Brain microvascular endothelial cell (primary cell): Measurements from ENCODE around the gene PTPRM.

Experiments used
- DNase-seq: peaks from one replicate; pipeline ENCODE4 v3.0.0-alpha.2; 2020
- H3K27ac ChIP-seq: fragments of 250-450 bp; sonication (Bioruptor Pico); 2 replicates; pipeline ENCODE4 v1.5.1; 2020; ENCODE audit warnings: mild to moderate bottlenecking, moderate library complexity
- H3K27me3 ChIP-seq: fragments of 250-450 bp; sonication (Bioruptor Pico); replicated peaks from 2 replicates; pipeline ENCODE4 v1.5.1; 2020; ENCODE audit warnings: mild to moderate bottlenecking
- H3K36me3 ChIP-seq: fragments of 250-450 bp; sonication (Bioruptor Pico); replicated peaks from 2 replicates; pipeline ENCODE4 v1.5.1; 2020; ENCODE audit warnings: mild to moderate bottlenecking
- H3K4me3 ChIP-seq: 2 replicates; pipeline ENCODE4 v1.5.1; 2011; ENCODE audit warnings: low read depth, mild to moderate bottlenecking, control low read depth, low read length, moderate library complexity
- CTCF ChIP-seq: IDR thresholded peaks from 2 replicates; pipeline ENCODE4 v1.5.1; 2011; ENCODE audit warnings: low read depth, mild to moderate bottlenecking, moderate library complexity, low read length, control low read depth, inconsistent platforms; ENCODE audit errors: missing control alignments
- in situ Hi-C: cut with HindIII; loops from 2 replicates; pipeline ENCODE4 v1.10.0; 2017; ENCODE audit warnings: low sequenced_read_pairs, low pct_ligation_motif_present

The PTPRM gene

GRCh38 chr18:8045160-8045883 is 478.2 kb downstream of the PTPRM start:
- Histone ChIP-seq H3K27ac (no peak overlapping the region), H3K4me3 (no peak overlapping the region), H3K36me3 (no peaks in the 10 kb centered on the region), H3K27me3 (no peaks in the 10 kb centered on the region)
- no peak for DNase-seq
- no peak for TF ChIP-seq CTCF
- in situ Hi-C loops, result no loop called here

- no peak for DNase-seq
- no peak for TF ChIP-seq CTCF
- Histone ChIP-seq H3K27me3 (no peaks in the 10 kb centered on the region), H3K4me3 (no peak overlapping the region), H3K36me3 (no peaks in the 10 kb centered on the region), H3K27ac (no peak overlapping the region)
- in situ Hi-C loops, result no loop called here
Observed at GRCh38 chr18:8045884-8046281, 478.8 kb downstream of the PTPRM start.

DNA sequence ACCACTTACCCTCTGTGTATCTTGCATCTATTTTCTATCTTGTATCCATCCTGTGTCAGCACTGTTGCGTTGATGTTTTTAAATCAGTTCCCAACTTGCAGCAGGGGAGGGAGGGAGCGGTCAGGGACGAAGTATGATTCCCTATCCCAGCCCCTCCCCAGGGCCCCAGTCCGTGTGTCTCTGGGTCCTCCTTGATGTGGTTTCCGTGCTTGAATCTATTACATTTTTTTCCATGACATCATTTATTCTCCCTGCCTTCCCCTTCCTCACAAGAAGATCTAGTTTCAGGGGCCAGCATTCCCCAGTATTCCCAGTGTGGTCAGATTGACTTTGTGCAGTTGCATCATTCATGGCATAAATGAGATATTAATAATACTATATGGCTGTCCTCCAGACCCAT is 479.3 kb downstream of the PTPRM start:
- in situ Hi-C loops, result no loop called here
- TF ChIP-seq CTCF, result no peak

DNA sequence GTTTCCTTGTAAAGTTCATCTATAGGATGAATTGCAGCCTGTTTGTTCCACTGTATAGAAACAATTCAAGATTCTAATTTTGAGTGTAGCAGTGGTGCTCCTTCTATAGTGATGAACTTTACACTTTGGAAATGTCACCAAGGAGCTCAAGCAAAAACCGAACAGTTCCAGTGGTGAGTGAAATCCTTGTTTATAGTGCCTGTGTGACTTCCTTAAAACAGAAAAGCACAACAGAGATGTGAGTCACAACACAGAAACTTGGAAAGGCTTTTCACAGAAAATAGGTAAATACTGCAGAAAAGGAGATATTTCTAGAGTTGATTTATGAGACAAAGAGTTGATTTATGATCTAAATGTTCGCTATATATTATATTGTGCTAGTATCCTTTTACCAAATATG is 482.0 kb downstream of the PTPRM start:
- in situ Hi-C loops, result no loop called here
- DNase-seq, result no peak
- H3K4me3 ChIP-seq, result no peak overlapping the region
- no peak overlapping the region for H3K27ac ChIP-seq
- TF ChIP-seq CTCF, result no peak
- no peaks in the 10 kb centered on the region for H3K36me3 ChIP-seq
- H3K27me3 ChIP-seq, result no peaks in the 10 kb centered on the region

More for the DNA sequence above, 479.3 kb downstream of the PTPRM start:
- Histone ChIP-seq H3K27me3 (no peaks in the 10 kb centered on the region), H3K36me3 (no peaks in the 10 kb centered on the region), H3K4me3 (no peak overlapping the region), H3K27ac (no peak overlapping the region)
- no peak for DNase-seq

GRCh38 chr18:8050616-8051329 is 483.7 kb downstream of the PTPRM start:
- TF ChIP-seq CTCF, result no peak
- Histone ChIP-seq H3K27ac (no peak overlapping the region), H3K4me3 (no peak overlapping the region), H3K27me3 (no peaks in the 10 kb centered on the region), H3K36me3 (no peaks in the 10 kb centered on the region)
- in situ Hi-C loops, result no loop called here
- no peak for DNase-seq

GRCh38 chr18:8051453-8051852 is 484.3 kb downstream of the PTPRM start:
- no peak overlapping the region for H3K4me3 ChIP-seq
- TF ChIP-seq CTCF, result no peak
- in situ Hi-C loops, result no loop called here
- no peak for DNase-seq
- H3K36me3 ChIP-seq, result no peaks in the 10 kb centered on the region
- no peak overlapping the region for H3K27ac ChIP-seq
- H3K27me3 ChIP-seq, result no peaks in the 10 kb centered on the region
